Keratinocyte (primary cell): ENCODE results near the gene MAN1A2. TPM values are rescaled to one million over a fixed set of nuclear protein-coding genes. Genes with fewer than 3 reads are reported as not detected.

ENCODE experiments used
- DNase-seq: peaks from one replicate; pipeline ENCODE4 v3.0.0-alpha.2; 2011; ENCODE audit warnings: low read depth, missing footprints, low spot score
- FAIRE-seq: peaks from 2 replicates; lab custom pipeline; 2011; peaks lifted over from hg19 to GRCh38; lab: Jason Lieb, UNC
- H2AFZ ChIP-seq: 2 replicates; pipeline ENCODE4 v1.6.0; 2012; ENCODE audit warnings: low read length, control low read depth, inconsistent platforms; ENCODE audit not compliant: control insufficient read depth
- H3K27ac ChIP-seq: 2 replicates; pipeline ENCODE4 v1.5.1; 2011; ENCODE audit warnings: low read length; ENCODE audit not compliant: control insufficient read depth, insufficient read depth
- H3K27me3 ChIP-seq: 3 replicates; pipeline ENCODE4 v1.6.0; 2011; ENCODE audit warnings: low read length; ENCODE audit not compliant: control insufficient read depth, insufficient read depth; ENCODE audit errors: extremely low read depth
- H3K36me3 ChIP-seq, 2 experiments: 2 replicates in 1 of 2; 3 replicates in 1 of 2; pipeline ENCODE4 v1.5.1; 2011; ENCODE audit warnings: low read length in 2 of 2, mild to moderate bottlenecking in 1 of 2; ENCODE audit not compliant: control insufficient read depth in 2 of 2, insufficient read depth in 2 of 2; ENCODE audit errors: extremely low read depth in 1 of 2
- H3K4me1 ChIP-seq: 3 replicates; pipeline ENCODE4 v1.5.1; 2011; ENCODE audit warnings: low read length; ENCODE audit not compliant: control insufficient read depth, insufficient read depth; ENCODE audit errors: extremely low read depth
- H3K4me2 ChIP-seq: 3 replicates; pipeline ENCODE4 v1.6.0; 2011; ENCODE audit warnings: low read depth, low read length; ENCODE audit not compliant: control insufficient read depth, insufficient read depth; ENCODE audit errors: extremely low read depth
- H3K4me3 ChIP-seq, 3 experiments: fragments of 200-600 bp in 1 of 3; sonication (generic) in 1 of 3; 2 replicates in 2 of 3; 3 replicates in 1 of 3; pipeline ENCODE4 v1.5.1; 2011 to 2016; ENCODE audit warnings: low read length in 3 of 3, mild to moderate bottlenecking in 3 of 3, control low read depth in 2 of 3, inconsistent platforms in 1 of 3, low read depth in 1 of 3, mixed read lengths in 1 of 3, mixed run types in 1 of 3, moderate library complexity in 1 of 3; ENCODE audit not compliant: control insufficient read depth in 2 of 3, insufficient read depth in 2 of 3; ENCODE audit errors: extremely low read depth in 1 of 3
- H3K79me2 ChIP-seq: 2 replicates; pipeline ENCODE4 v1.6.0; 2012; ENCODE audit warnings: low read length; ENCODE audit not compliant: control insufficient read depth, insufficient read depth
- H3K9ac ChIP-seq: 3 replicates; pipeline ENCODE4 v1.6.0; 2011; ENCODE audit warnings: low read length; ENCODE audit not compliant: control insufficient read depth, insufficient read depth; ENCODE audit errors: extremely low read depth
- H3K9me1 ChIP-seq: 3 replicates; pipeline ENCODE4 v1.6.0; 2011; ENCODE audit warnings: low read length; ENCODE audit not compliant: control insufficient read depth, insufficient read depth; ENCODE audit errors: extremely low read depth
- H3K9me3 ChIP-seq: 2 replicates; pipeline ENCODE4 v1.5.1; 2012; ENCODE audit warnings: low read depth, low read length; ENCODE audit not compliant: control insufficient read depth
- H4K20me1 ChIP-seq: 3 replicates; pipeline ENCODE4 v1.6.0; 2011; ENCODE audit warnings: low read length; ENCODE audit not compliant: control insufficient read depth, insufficient read depth; ENCODE audit errors: extremely low read depth
- EZH2 ChIP-seq: IDR thresholded peaks from one replicate; pipeline ENCODE4 v1.6.1; 2012; ENCODE audit warnings: inconsistent platforms, mild to moderate bottlenecking, low read length, moderate library complexity
- dilution Hi-C: fragments of 300-500 bp; cut with MboI; formaldehyde crosslinking; loops from one replicate; pipeline ENCODE4 v1.7.0; 2020; ENCODE audit warnings: low sequenced_read_pairs; ENCODE audit not compliant: extremely low pct_ligation_motif_present
- polyA plus RNA-seq, 5 experiments: library from polyadenylated mRNA; depleted of rRNA in 3 of 5; stranded (reverse) in 3 of 5; stranded (forward) in 1 of 5; unstranded in 1 of 5; fragments of >200 nt; gene quantifications; 1 replicate in 1 of 5; 2 replicates in 3 of 5; 3 replicates in 1 of 5; pipeline versions ENCODE4 v1.2.1 to v1.2.3, GENCODE V29; 2011 to 2012; ENCODE audit warnings: missing spikeins in 2 of 5, low read depth in 1 of 5, low replicate concordance in 1 of 5
- TF ChIP-seq, protein P1 (sequence below), 3 experiments: IDR thresholded peaks in 1 of 3; conservative IDR thresholded peaks in 1 of 3; optimal IDR thresholded peaks in 1 of 3; 2 replicates in 2 of 3; 3 replicates in 1 of 3; pipeline versions ENCODE3 to v1.5.1; 2011; ENCODE audit warnings: low read length in 3 of 3, mild to moderate bottlenecking in 3 of 3, moderate library complexity in 2 of 3, control low read depth in 1 of 3, inconsistent platforms in 1 of 3; ENCODE audit not compliant: insufficient read depth in 2 of 3; ENCODE audit errors: extremely low read depth in 1 of 3

Gene MAN1A2
- polyA plus RNA-seq, 1 donor (not counting 4 experiments of a cell fraction or from before 2014, with no cell fraction given) = 19.0 TPM

DNA sequence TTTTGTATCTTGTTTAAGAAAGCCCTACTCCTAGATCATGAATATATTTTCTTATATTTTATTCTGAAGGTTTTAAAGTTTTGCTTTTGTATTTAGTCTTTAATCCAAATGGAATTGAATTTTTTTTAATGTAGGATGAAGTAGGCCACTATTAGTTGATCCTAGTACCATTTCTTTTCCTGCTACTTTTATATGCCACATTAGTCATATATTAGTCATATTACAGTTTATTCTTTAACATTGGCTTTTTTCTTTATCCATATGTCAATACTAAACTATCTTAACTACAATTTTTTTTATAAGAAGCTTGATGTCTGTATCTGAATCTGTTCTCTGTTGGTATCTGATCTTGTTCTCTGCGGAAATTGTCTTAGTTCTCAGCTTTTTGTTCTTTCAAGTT is 48.8 kb downstream of the MAN1A2 start:
- no peaks in the 10 kb centered on the region for H4K20me1 ChIP-seq
- H2AFZ ChIP-seq = no peak overlapping the region
- no peak overlapping the region for H3K27ac ChIP-seq
- no peak overlapping the region for H3K4me2 ChIP-seq
- FAIRE-seq = no peak
- H3K4me1 ChIP-seq = no peaks in the 10 kb centered on the region
- no peaks in the 10 kb centered on the region for H3K9me1 ChIP-seq
- TF ChIP-seq EZH2 = no peak
- TF ChIP-seq, protein P1, sequence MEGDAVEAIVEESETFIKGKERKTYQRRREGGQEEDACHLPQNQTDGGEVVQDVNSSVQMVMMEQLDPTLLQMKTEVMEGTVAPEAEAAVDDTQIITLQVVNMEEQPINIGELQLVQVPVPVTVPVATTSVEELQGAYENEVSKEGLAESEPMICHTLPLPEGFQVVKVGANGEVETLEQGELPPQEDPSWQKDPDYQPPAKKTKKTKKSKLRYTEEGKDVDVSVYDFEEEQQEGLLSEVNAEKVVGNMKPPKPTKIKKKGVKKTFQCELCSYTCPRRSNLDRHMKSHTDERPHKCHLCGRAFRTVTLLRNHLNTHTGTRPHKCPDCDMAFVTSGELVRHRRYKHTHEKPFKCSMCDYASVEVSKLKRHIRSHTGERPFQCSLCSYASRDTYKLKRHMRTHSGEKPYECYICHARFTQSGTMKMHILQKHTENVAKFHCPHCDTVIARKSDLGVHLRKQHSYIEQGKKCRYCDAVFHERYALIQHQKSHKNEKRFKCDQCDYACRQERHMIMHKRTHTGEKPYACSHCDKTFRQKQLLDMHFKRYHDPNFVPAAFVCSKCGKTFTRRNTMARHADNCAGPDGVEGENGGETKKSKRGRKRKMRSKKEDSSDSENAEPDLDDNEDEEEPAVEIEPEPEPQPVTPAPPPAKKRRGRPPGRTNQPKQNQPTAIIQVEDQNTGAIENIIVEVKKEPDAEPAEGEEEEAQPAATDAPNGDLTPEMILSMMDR (optimal IDR thresholded peaks at IDR 0.05 in 1 of 3, IDR thresholded peaks at IDR 0.05 in 1 of 3, conservative IDR thresholded peaks at IDR 0.05 in 1 of 3; ENCODE audit: extremely low read depth in 1 of 3, insufficient read depth in 2 of 3, low read length in 3 of 3) = no peak
- no peaks in the 10 kb centered on the region for H3K9me3 ChIP-seq
- no peak for DNase-seq
- H3K36me3 ChIP-seq = peaks cover 0 to 2% of the 10 kb centered on the region in 2 experiments
- H3K27me3 ChIP-seq = no peaks in the 10 kb centered on the region
- no peak overlapping the region for H3K4me3 ChIP-seq
- H3K79me2 ChIP-seq = no peaks in the 10 kb centered on the region
- dilution Hi-C loops = no loop called here
- H3K9ac ChIP-seq = no peak overlapping the region

DNA sequence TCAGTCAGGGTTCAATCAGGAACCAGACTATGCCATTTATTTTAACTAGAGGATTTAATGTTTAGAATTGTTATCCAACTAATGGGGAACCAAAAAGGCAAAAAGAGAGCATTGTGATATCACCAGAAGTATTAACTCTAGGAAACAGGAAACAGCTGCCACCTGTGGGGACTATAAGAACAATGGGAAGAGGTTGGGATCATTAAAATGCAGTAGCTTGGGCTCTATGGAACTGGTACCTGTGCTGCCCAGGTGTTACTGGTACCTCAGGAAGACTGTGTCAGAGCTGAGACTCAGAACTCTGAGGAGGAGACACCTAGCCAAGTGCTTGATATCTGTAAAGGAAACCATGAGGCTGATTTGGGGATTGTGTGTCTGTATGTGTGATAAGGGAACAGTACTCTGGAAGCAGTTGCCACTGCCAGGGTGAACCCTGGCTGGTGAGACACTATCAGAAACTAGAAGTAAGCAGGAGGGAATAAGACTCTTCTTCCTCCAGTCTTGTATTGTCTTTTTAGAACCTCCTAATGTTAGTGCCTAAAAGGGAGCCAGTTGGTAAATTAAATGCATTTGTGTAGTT is 49.4 kb downstream of the MAN1A2 start:
- no peak overlapping the region for H3K4me3 ChIP-seq
- no peaks in the 10 kb centered on the region for H4K20me1 ChIP-seq
- no peak overlapping the region for H3K27ac ChIP-seq
- TF ChIP-seq, protein P1 (optimal IDR thresholded peaks at IDR 0.05 in 1 of 3, IDR thresholded peaks at IDR 0.05 in 1 of 3, conservative IDR thresholded peaks at IDR 0.05 in 1 of 3; ENCODE audit: extremely low read depth in 1 of 3, insufficient read depth in 2 of 3, low read length in 3 of 3) = no peak
- TF ChIP-seq EZH2 = no peak
- FAIRE-seq (no peak), DNase-seq (no peak)
- dilution Hi-C loops = no loop called here
- H3K4me2 ChIP-seq = no peak overlapping the region
- no peak overlapping the region for H3K9ac ChIP-seq
- H3K27me3 ChIP-seq = no peaks in the 10 kb centered on the region
- H3K9me1 ChIP-seq = no peaks in the 10 kb centered on the region
- H2AFZ ChIP-seq = no peak overlapping the region
- H3K36me3 ChIP-seq = peaks cover 0 to 2% of the 10 kb centered on the region in 2 experiments
- no peaks in the 10 kb centered on the region for H3K9me3 ChIP-seq
- no peaks in the 10 kb centered on the region for H3K4me1 ChIP-seq
- no peaks in the 10 kb centered on the region for H3K79me2 ChIP-seq
